AG04449 (cell line): ENCODE results near the gene GPBP1.
"Not testable (repeated sequence)": the region's sequence is repeated elsewhere in the genome, so short reads cannot be mapped to it uniquely, and the experiment has no call there.

Experiments
- CTCF ChIA-PET: fragments of 350-600 bp; formaldehyde crosslinking; extraction: SDS; loops from one replicate; lab custom pipeline; 2021; ENCODE audit warnings: antibody characterized with exemption; lab: Yijun Ruan, JAX
- POLR2A ChIA-PET: fragments of 400-600, 350-600 bp; formaldehyde crosslinking; extraction: SDS; loops from one replicate; lab custom pipeline; 2020; ENCODE audit warnings: antibody characterized with exemption, inconsistent platforms; lab: Yijun Ruan, JAX
- DNase-seq: peaks from one replicate; pipeline ENCODE4 v3.0.0-alpha.2; 2010; ENCODE audit warnings: low read depth, low spot score
- H3K4me3 ChIP-seq: 2 replicates; pipeline ENCODE4 v1.5.1; 2011; ENCODE audit warnings: low read depth, mild to moderate bottlenecking, control low read depth, low read length
- TF ChIP-seq, protein P1 (sequence below): IDR thresholded peaks from one replicate; pipeline ENCODE4 v1.5.1; 2011; ENCODE audit warnings: mild to moderate bottlenecking, moderate library complexity, low read length, control low read depth, inconsistent platforms; ENCODE audit not compliant: insufficient read depth; ENCODE audit errors: missing control alignments

The GPBP1 gene

GRCh38 chr5:57155033-57155432 is 18.8 kb upstream of the GPBP1 start:
- H3K4me3 ChIP-seq = no peak overlapping the region
- CTCF ChIA-PET = no interaction called here
- no peak for DNase-seq
- TF ChIP-seq, protein P1, sequence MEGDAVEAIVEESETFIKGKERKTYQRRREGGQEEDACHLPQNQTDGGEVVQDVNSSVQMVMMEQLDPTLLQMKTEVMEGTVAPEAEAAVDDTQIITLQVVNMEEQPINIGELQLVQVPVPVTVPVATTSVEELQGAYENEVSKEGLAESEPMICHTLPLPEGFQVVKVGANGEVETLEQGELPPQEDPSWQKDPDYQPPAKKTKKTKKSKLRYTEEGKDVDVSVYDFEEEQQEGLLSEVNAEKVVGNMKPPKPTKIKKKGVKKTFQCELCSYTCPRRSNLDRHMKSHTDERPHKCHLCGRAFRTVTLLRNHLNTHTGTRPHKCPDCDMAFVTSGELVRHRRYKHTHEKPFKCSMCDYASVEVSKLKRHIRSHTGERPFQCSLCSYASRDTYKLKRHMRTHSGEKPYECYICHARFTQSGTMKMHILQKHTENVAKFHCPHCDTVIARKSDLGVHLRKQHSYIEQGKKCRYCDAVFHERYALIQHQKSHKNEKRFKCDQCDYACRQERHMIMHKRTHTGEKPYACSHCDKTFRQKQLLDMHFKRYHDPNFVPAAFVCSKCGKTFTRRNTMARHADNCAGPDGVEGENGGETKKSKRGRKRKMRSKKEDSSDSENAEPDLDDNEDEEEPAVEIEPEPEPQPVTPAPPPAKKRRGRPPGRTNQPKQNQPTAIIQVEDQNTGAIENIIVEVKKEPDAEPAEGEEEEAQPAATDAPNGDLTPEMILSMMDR = no peak
- POLR2A ChIA-PET = no interaction called here

DNA sequence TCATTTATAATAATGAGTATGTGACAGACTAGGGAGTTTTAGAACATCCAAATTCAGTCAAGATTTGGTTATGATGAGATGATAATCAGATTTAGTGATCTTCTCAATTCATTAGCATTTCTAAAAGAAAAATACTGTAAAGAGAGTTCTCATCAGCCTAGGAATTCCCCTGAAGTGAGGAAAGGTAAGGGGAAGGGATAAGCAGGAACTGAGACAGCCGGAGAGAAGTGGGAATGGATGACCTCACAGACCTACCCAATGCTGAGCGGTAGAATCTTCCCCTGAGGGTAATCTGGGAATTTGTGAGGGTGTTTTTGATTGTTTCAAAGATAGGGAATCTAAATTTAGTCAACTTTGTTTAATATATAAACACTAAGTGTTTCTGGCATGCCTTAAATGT is 16.7 kb upstream of the GPBP1 start:
- no peak for DNase-seq
- ChIA-PET POLR2A (no interaction called here), CTCF (no interaction called here)
- TF ChIP-seq, protein P1 = no peak
- H3K4me3 ChIP-seq = no peak overlapping the region

GRCh38 chr5:57157666-57158065 is 16.2 kb upstream of the GPBP1 start:
- CTCF ChIA-PET = interaction anchor here (1.1 kb wide), 2 partner anchors 20 to 257 kb away, joined by 3 read pairs; no protein-coding TSS in a partner anchor
- TF ChIP-seq, protein P1 = no peak
- H3K4me3 ChIP-seq = no peak overlapping the region
- POLR2A ChIA-PET = no interaction called here
- DNase-seq = no peak

DNA sequence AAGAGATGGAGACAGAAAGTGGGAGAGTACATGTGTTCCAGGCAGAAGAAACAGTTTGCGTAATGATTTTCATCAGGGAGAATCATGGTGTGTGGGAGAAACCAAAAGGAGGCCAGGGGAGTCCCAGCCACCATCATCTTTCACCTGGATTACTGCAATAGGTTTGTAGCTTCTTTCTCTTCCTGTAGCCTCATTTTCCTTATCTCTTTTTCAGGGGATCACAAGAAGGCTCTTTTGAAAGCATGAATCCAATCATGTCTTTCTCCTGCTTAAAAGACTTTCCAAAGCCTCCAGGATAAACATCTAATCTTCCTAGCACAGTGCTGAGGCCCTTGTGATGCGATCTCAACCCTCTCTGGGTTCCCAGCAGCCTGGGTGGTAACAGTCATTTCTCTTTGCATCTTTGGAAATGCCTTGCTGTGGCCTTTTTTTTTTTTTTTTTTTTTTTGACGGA is 10.3 kb upstream of the GPBP1 start:
- no peak overlapping the region for H3K4me3 ChIP-seq
- DNase-seq = no peak
- ChIA-PET CTCF (interaction anchor here (1.2 kb wide), 1 partner anchor 26 kb away, joined by 4 read pairs; no protein-coding TSS in a partner anchor), POLR2A (no interaction called here)
- TF ChIP-seq, protein P1 = no peak

GRCh38 chr5:57164124-57164523 is 9.7 kb upstream of the GPBP1 start:
- POLR2A ChIA-PET = no interaction called here
- H3K4me3 ChIP-seq = no peak overlapping the region
- CTCF ChIA-PET = no interaction called here
- DNase-seq = no peak
- TF ChIP-seq, protein P1 = no peak

DNA sequence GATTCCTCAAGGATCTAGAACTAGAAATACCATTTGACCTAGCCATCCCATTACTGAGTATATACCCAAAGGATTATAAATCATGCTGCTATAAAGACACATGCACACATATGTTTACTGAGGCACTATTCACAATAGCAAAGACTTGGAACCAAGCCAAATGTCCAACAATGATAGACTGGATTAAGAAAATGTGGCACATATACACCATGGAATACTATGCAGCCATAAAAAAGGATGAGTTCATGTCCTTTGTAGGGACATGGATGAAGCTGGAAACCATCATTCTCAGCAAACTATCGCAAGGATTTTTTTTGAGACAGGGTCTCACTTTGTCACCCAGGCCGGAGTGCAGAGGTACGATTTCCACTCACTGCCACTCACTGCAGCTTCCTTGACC is 8.7 kb upstream of the GPBP1 start:
- CTCF ChIA-PET, H3K4me3 ChIP-seq, DNase-seq, POLR2A ChIA-PET: not testable (repeated sequence)

GRCh38 chr5:57166276-57166675 is 7.6 kb upstream of the GPBP1 start:
- ChIA-PET CTCF (no interaction called here), POLR2A (no interaction called here)
- no peak overlapping the region for H3K4me3 ChIP-seq
- DNase-seq = no peak
- TF ChIP-seq, protein P1 = no peak
